Type B pancreatic cell (in vitro differentiated cells): ENCODE results near the gene EFEMP2. TPM values are rescaled to one million over a fixed set of nuclear protein-coding genes. Genes with fewer than 3 reads are reported as not detected.
A peak's percentile ranks its signal among the peaks of the same experiment; 100 is the strongest.

Experiments used
- DNase-seq: peaks from one replicate; pipeline ENCODE4 v3.0.0; 2021; ENCODE audit warnings: mixed read lengths; ENCODE audit not compliant: unreplicated experiment; ENCODE audit errors: extremely low spot score
- H3K27ac Mint-ChIP-seq: 2 replicates; pipeline ENCODE4 v1.8.0; 2021; ENCODE audit warnings: mild to moderate bottlenecking, mixed read lengths
- H3K27me3 Mint-ChIP-seq: 2 replicates; pipeline ENCODE4 v1.8.0; 2021; ENCODE audit warnings: mixed read lengths
- H3K36me3 Mint-ChIP-seq: 2 replicates; pipeline ENCODE4 v1.8.0; 2021; ENCODE audit warnings: mixed read lengths
- H3K4me1 Mint-ChIP-seq: one replicate; pipeline ENCODE4 v1.8.0; 2021; ENCODE audit warnings: mixed read lengths; ENCODE audit not compliant: unreplicated experiment
- H3K4me3 Mint-ChIP-seq: 2 replicates; pipeline ENCODE4 v1.8.0; 2021; ENCODE audit warnings: mild to moderate bottlenecking, mixed read lengths
- H3K9me3 Mint-ChIP-seq: 2 replicates; pipeline ENCODE4 v1.8.0; 2021; ENCODE audit warnings: mixed read lengths
- total RNA-seq: library from RNA; stranded (reverse); gene quantifications from 2 replicates; pipeline ENCODE4 v1.2.1, GENCODE V29; 2021; ENCODE audit warnings: low replicate concordance
- TF ChIP-seq, protein P1 (sequence below): fragments of 200-600 bp; sonication (generic); conservative IDR thresholded peaks from 2 replicates; pipeline ENCODE4 v1.5.0; 2021; ENCODE audit warnings: antibody characterized with exemption, mild to moderate bottlenecking

Gene EFEMP2
- total RNA-seq, 1 donor from 2014 or later = 24.5 TPM

- peak overlapping the region; percentile 83 for H3K4me3 Mint-ChIP-seq
- peaks cover 16% of the 10 kb centered on the region for H3K4me1 Mint-ChIP-seq
- TF ChIP-seq, protein P1, sequence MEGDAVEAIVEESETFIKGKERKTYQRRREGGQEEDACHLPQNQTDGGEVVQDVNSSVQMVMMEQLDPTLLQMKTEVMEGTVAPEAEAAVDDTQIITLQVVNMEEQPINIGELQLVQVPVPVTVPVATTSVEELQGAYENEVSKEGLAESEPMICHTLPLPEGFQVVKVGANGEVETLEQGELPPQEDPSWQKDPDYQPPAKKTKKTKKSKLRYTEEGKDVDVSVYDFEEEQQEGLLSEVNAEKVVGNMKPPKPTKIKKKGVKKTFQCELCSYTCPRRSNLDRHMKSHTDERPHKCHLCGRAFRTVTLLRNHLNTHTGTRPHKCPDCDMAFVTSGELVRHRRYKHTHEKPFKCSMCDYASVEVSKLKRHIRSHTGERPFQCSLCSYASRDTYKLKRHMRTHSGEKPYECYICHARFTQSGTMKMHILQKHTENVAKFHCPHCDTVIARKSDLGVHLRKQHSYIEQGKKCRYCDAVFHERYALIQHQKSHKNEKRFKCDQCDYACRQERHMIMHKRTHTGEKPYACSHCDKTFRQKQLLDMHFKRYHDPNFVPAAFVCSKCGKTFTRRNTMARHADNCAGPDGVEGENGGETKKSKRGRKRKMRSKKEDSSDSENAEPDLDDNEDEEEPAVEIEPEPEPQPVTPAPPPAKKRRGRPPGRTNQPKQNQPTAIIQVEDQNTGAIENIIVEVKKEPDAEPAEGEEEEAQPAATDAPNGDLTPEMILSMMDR = no peak
- no peaks in the 10 kb centered on the region for H3K27me3 Mint-ChIP-seq
- no peak for DNase-seq
- no peaks in the 10 kb centered on the region for H3K36me3 Mint-ChIP-seq
- H3K27ac Mint-ChIP-seq = no peak overlapping the region
- H3K9me3 Mint-ChIP-seq = no peaks in the 10 kb centered on the region
Observed at GRCh38 chr11:65915821-65916251, 43.2 kb upstream of the EFEMP2 start.

DNA sequence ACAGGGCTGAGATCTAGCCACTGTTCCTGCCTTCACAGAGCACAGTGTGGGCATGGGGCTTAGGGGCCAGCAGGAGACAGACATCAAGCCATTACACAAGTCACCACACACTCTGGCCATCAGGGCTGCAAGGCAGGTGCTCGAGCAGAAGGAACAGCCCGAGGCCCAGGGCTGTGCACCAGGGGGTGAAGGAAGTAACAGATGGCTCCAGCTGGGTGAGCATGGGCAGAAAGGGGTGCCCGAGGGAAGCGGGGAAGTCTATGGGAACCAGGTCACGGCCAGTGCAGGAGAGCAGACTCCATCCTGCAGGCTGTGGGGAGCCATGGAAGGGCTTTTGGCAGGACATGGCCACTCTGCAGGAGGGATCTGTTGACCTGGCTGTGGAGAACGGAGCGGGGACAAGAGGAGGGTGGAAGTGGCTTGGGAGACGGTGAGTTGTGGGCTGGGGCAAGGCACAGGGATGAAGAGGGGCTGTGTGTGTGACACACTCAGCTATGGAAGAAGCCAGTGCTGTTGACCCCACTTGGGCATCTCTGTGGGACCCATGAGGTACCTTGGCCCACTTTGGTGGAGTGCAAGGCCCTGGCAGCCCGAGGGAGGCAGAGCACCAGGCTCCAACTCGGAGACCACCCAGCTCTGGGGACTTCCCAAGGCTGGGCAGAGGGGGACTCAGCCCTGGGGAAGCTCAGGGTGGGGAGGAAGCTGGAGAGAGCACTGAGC, 42.7 kb upstream of the EFEMP2 start:
- DNase-seq = no peak
- peaks cover 16% of the 10 kb centered on the region for H3K4me1 Mint-ChIP-seq
- peak overlapping the region; percentile 14 for H3K4me3 Mint-ChIP-seq
- TF ChIP-seq, protein P1 = no peak
- H3K9me3 Mint-ChIP-seq = no peaks in the 10 kb centered on the region
- peak overlapping the region; percentile 46 for H3K27ac Mint-ChIP-seq
- no peaks in the 10 kb centered on the region for H3K36me3 Mint-ChIP-seq
- no peaks in the 10 kb centered on the region for H3K27me3 Mint-ChIP-seq

GRCh38 chr11:65912845-65913244, 40.2 kb upstream of the EFEMP2 start:
- TF ChIP-seq, protein P1 = no peak
- no peak for DNase-seq
- Mint-ChIP-seq H3K27me3 (peaks cover 16% of the 10 kb centered on the region), H3K4me3 (no peak overlapping the region), H3K36me3 (no peaks in the 10 kb centered on the region), H3K4me1 (peaks cover 16% of the 10 kb centered on the region), H3K9me3 (no peaks in the 10 kb centered on the region), H3K27ac (no peak overlapping the region)

- Mint-ChIP-seq H3K4me3 (no peak overlapping the region), H3K36me3 (no peaks in the 10 kb centered on the region), H3K4me1 (peaks cover 12% of the 10 kb centered on the region), H3K27ac (no peak overlapping the region), H3K9me3 (no peaks in the 10 kb centered on the region), H3K27me3 (peaks cover 25% of the 10 kb centered on the region)
- TF ChIP-seq, protein P1 = peak; percentile 49
- no peak for DNase-seq
Observed at GRCh38 chr11:65911682-65912568, 39.3 kb upstream of the EFEMP2 start.

- H3K9me3 Mint-ChIP-seq = no peaks in the 10 kb centered on the region
- DNase-seq = no peak
- H3K27ac Mint-ChIP-seq = no peak overlapping the region
- H3K4me1 Mint-ChIP-seq = no peaks in the 10 kb centered on the region
- no peaks in the 10 kb centered on the region for H3K36me3 Mint-ChIP-seq
- peaks cover 48% of the 10 kb centered on the region for H3K27me3 Mint-ChIP-seq
- TF ChIP-seq, protein P1 = no peak
- H3K4me3 Mint-ChIP-seq = no peak overlapping the region
Observed at GRCh38 chr11:65907878-65908277, 35.3 kb upstream of the EFEMP2 start.
